Esophagus muscularis mucosa (tissue), 4 donors: Measurements from ENCODE around the gene ACSF3. TPM values are rescaled to one million over a fixed set of nuclear protein-coding genes. Genes with fewer than 3 reads are reported as not detected.

ENCODE experiments used
- DNase-seq: peaks from one replicate; pipeline ENCODE4 v3.0.0-alpha.2; 2017; ENCODE audit errors: extremely low spot score
- H3K27ac ChIP-seq, 4 donors: fragments of 200-600 bp; sonication (generic); replicated peaks in 1 of 4; 1 replicate in 3 of 4; 2 replicates in 1 of 4; pipeline ENCODE4 v1.5.1; 2016 to 2019; ENCODE audit warnings: mild to moderate bottlenecking in 1 of 4
- H3K27me3 ChIP-seq, 4 donors: fragments of 200-600 bp; sonication (generic); one replicate each; pipeline versions ENCODE4 v1.5.1 to v1.6.0; 2016 to 2019
- H3K36me3 ChIP-seq, 4 donors: fragments of 200-600 bp; sonication (generic); one replicate each; pipeline ENCODE4 v1.5.1; 2016 to 2019
- H3K4me1 ChIP-seq, 4 donors: fragments of 200-600 bp; sonication (generic); one replicate each; pipeline ENCODE4 v1.5.1; 2016 to 2019
- H3K4me3 ChIP-seq, 4 donors: fragments of 200-600 bp; sonication (generic); 1 replicate in 2 of 4; 2 replicates in 2 of 4; pipeline ENCODE4 v1.5.1; 2016 to 2019; ENCODE audit warnings: mild to moderate bottlenecking in 4 of 4, moderate library complexity in 1 of 4
- H3K9me3 ChIP-seq, 4 donors: fragments of 200-600 bp; sonication (generic); 1 replicate in 3 of 4; 2 replicates in 1 of 4; pipeline ENCODE4 v1.5.1; 2016 to 2019
- CTCF ChIP-seq, 3 experiments: fragments of 200-600 bp in 2 of 3; fragments of 450-650 bp in 1 of 3; sonication (generic) in 2 of 3; IDR thresholded peaks; one replicate each; pipeline ENCODE4 v1.5.1; 2017 to 2019; ENCODE audit warnings: antibody characterized with exemption in 3 of 3, mild to moderate bottlenecking in 2 of 3, moderate library complexity in 1 of 3
- EP300 ChIP-seq: sonication (generic); formaldehyde crosslinking; IDR thresholded peaks from one replicate; pipeline ENCODE4 v1.6.1; 2017; ENCODE audit warnings: antibody characterized with exemption
- POLR2A ChIP-seq: fragments of 450-650 bp; IDR thresholded peaks from one replicate; pipeline ENCODE4 v1.6.1; 2017; ENCODE audit warnings: antibody characterized with exemption, moderate library complexity, mild to moderate bottlenecking, low read depth
- POLR2AphosphoS5 ChIP-seq, 2 donors: sonication (generic); formaldehyde crosslinking; IDR thresholded peaks; one replicate each; pipeline ENCODE4 v1.6.1; 2017; ENCODE audit warnings: antibody characterized with exemption in 2 of 2
- WGBS: methylation state at CpG from one replicate; pipeline ENCODE4 v1.1.5; 2018; 5-methylcytosine and 5-hydroxymethylcytosine counted together
- intact Hi-C: fragments of 100-400 bp; cut with DNase I; formaldehyde crosslinking; loops from one replicate; pipeline ENCODE4 v1.15.1; 2023
- total RNA-seq, 4 donors: library from RNA; depleted of rRNA; stranded (reverse); fragments of >200 nt; gene quantifications; one replicate each; pipeline versions ENCODE4 v1.1.0 to v1.2.1, GENCODE V29; 2016

Gene ACSF3
- total RNA-seq, 4 donors from 2014 or later: 23.5 to 29.8 (median 27.2) TPM

GRCh38 chr16:89123001-89123830 lies 29.6 kb downstream of the ACSF3 start:
- no peak overlapping the region for H3K4me3 ChIP-seq
- no peak overlapping the region for H3K27ac ChIP-seq
- no peaks in the 10 kb centered on the region for H3K4me1 ChIP-seq
- TF ChIP-seq POLR2A (no peak), POLR2AphosphoS5 (IDR thresholded peaks at IDR 0.05) (no peak), EP300 (no peak), CTCF (IDR thresholded peaks at IDR 0.05) (no peak)
- H3K27me3 ChIP-seq: no peaks in the 10 kb centered on the region
- WGBS: 86% methylated on average over 23 of the region's 25 CpGs
- H3K9me3 ChIP-seq: peaks cover 0 to 7% (median 3%) of the 10 kb centered on the region in 4 donors
- intact Hi-C loops: no loop called here
- no peak for DNase-seq
- H3K36me3 ChIP-seq: peaks cover 9 to 86% (median 75%) of the 10 kb centered on the region in 4 donors

GRCh38 chr16:89123831-89124100 lies 30.1 kb downstream of the ACSF3 start:
- Histone ChIP-seq H3K9me3 (peaks cover 0 to 7% (median 3%) of the 10 kb centered on the region in 4 donors), H3K36me3 (peaks cover 9 to 86% (median 70%) of the 10 kb centered on the region in 4 donors), H3K4me3 (no peak overlapping the region), H3K27ac (no peak overlapping the region), H3K4me1 (no peaks in the 10 kb centered on the region), H3K27me3 (no peaks in the 10 kb centered on the region)
- no peak for DNase-seq
- WGBS: 96% methylated on average over 9 of the region's 12 CpGs
- intact Hi-C loops: no loop called here
- no peak for TF ChIP-seq POLR2A
- TF ChIP-seq EP300: no peak

GRCh38 chr16:89129378-89129777 lies 35.7 kb downstream of the ACSF3 start:
- 96% methylated on average over 1 of the region's 1 CpG for WGBS
- intact Hi-C loops: no loop called here

GRCh38 chr16:89130448-89130847 lies 36.8 kb downstream of the ACSF3 start:
- intact Hi-C loops: no loop called here
- TF ChIP-seq CTCF (IDR thresholded peaks at IDR 0.05) (no peak), EP300 (no peak), POLR2A (no peak)
- H3K27me3 ChIP-seq: no peaks in the 10 kb centered on the region
- no peak overlapping the region for H3K4me3 ChIP-seq
- H3K36me3 ChIP-seq: peaks cover 21 to 66% (median 53%) of the 10 kb centered on the region in 4 donors
- peaks cover 0 to 8% (median 2%) of the 10 kb centered on the region in 4 donors for H3K9me3 ChIP-seq
- no peak overlapping the region for H3K27ac ChIP-seq
- 89% methylated on average over 5 of the region's 5 CpGs for WGBS
- DNase-seq: no peak
- no peaks in the 10 kb centered on the region for H3K4me1 ChIP-seq

More at GRCh38 chr16:89129378-89129777, 35.7 kb downstream of the ACSF3 start:
- DNase-seq: no peak
- H3K36me3 ChIP-seq: peaks cover 13 to 64% (median 48%) of the 10 kb centered on the region in 4 donors
- no peaks in the 10 kb centered on the region for H3K4me1 ChIP-seq
- H3K27ac ChIP-seq: no peak overlapping the region
- H3K4me3 ChIP-seq: no peak overlapping the region
- peaks cover 0 to 12% (median 3%) of the 10 kb centered on the region in 4 donors for H3K9me3 ChIP-seq
- no peaks in the 10 kb centered on the region for H3K27me3 ChIP-seq
- TF ChIP-seq POLR2AphosphoS5 (IDR thresholded peaks at IDR 0.05) (no peak), POLR2A (no peak), CTCF (IDR thresholded peaks at IDR 0.05) (no peak), EP300 (no peak)

GRCh38 chr16:89131783-89132182 lies 38.1 kb downstream of the ACSF3 start:
- no peak for TF ChIP-seq EP300
- TF ChIP-seq POLR2AphosphoS5 (IDR thresholded peaks at IDR 0.05): no peak
- TF ChIP-seq POLR2A: no peak
- no peak for TF ChIP-seq CTCF (IDR thresholded peaks at IDR 0.05)
- no peak overlapping the region for H3K4me3 ChIP-seq
- H3K4me1 ChIP-seq: no peaks in the 10 kb centered on the region
- peaks cover 0 to 5% (median 0%) of the 10 kb centered on the region in 4 donors for H3K9me3 ChIP-seq
- intact Hi-C loops: no loop called here
- DNase-seq: no peak
- 97% methylated on average over 10 of the region's 17 CpGs for WGBS
- no peak overlapping the region for H3K27ac ChIP-seq
- H3K36me3 ChIP-seq: peaks cover 26 to 69% (median 49%) of the 10 kb centered on the region in 4 donors
- H3K27me3 ChIP-seq: no peaks in the 10 kb centered on the region
